ENCODE data around the gene SLC6A3. TPM values are rescaled to one million over a fixed set of nuclear protein-coding genes. Genes with fewer than 3 reads are reported as not detected.

Gene SLC6A3
- total RNA-seq, 1 donor: not detected

GRCh38 chr5:1490376-1490775, 45.1 kb upstream of the SLC6A3 start:
- H4K20me1 ChIP-seq (ENCODE audit: insufficient read depth, low read length): peaks cover 39% of the 10 kb centered on the region
- no peak for TF ChIP-seq CTCF (IDR thresholded peaks at IDR 0.05; ENCODE audit: extremely low read depth, low read depth, low read length)

GRCh38 chr5:1489754-1490153, 44.5 kb upstream of the SLC6A3 start:
- Histone ChIP-seq H3K27ac (ENCODE audit: low read depth, low read length) (peak overlapping the region; percentile 72), H4K20me1 (ENCODE audit: insufficient read depth, low read length) (peaks cover 45% of the 10 kb centered on the region), H3K4me1 (ENCODE audit: insufficient read depth, low read length) (peaks cover 9% of the 10 kb centered on the region), H3K4me2 (ENCODE audit: insufficient read depth, low read length) (peak overlapping the region; percentile 39), H2AFZ (ENCODE audit: low read length) (no peak overlapping the region), H3K79me2 (ENCODE audit: insufficient read depth, low read length) (no peaks in the 10 kb centered on the region), H3K4me3 (ENCODE audit: insufficient read depth, low read length) (no peak overlapping the region), H3K27me3 (ENCODE audit: insufficient read depth, low read length) (no peaks in the 10 kb centered on the region), H3K9me3 (ENCODE audit: low read depth, low read length) (no peaks in the 10 kb centered on the region), H3K36me3 (ENCODE audit: insufficient read depth, low read length) (peaks cover 59% of the 10 kb centered on the region)
- no peak for TF ChIP-seq CTCF (IDR thresholded peaks at IDR 0.05; ENCODE audit: extremely low read depth, low read depth, low read length)
- DNase-seq (ENCODE audit: insufficient read length, low spot score, missing footprints): no peak

More at GRCh38 chr5:1490376-1490775, 45.1 kb upstream of the SLC6A3 start:
- no peaks in the 10 kb centered on the region for H3K9me3 ChIP-seq (ENCODE audit: low read depth, low read length)
- H3K4me1 ChIP-seq (ENCODE audit: insufficient read depth, low read length): peaks cover 9% of the 10 kb centered on the region
- no peak overlapping the region for H3K4me2 ChIP-seq (ENCODE audit: insufficient read depth, low read length)
- H2AFZ ChIP-seq (ENCODE audit: low read length): no peak overlapping the region
- no peaks in the 10 kb centered on the region for H3K79me2 ChIP-seq (ENCODE audit: insufficient read depth, low read length)
- H3K36me3 ChIP-seq (ENCODE audit: insufficient read depth, low read length): peaks cover 58% of the 10 kb centered on the region
- no peak overlapping the region for H3K27ac ChIP-seq (ENCODE audit: low read depth, low read length)
- DNase-seq (ENCODE audit: insufficient read length, low spot score, missing footprints): no peak
- no peak overlapping the region for H3K4me3 ChIP-seq (ENCODE audit: insufficient read depth, low read length)
- H3K27me3 ChIP-seq (ENCODE audit: insufficient read depth, low read length): no peaks in the 10 kb centered on the region

GRCh38 chr5:1488882-1489680, 43.8 kb upstream of the SLC6A3 start:
- peaks cover 9% of the 10 kb centered on the region for H3K4me1 ChIP-seq (ENCODE audit: insufficient read depth, low read length)
- H3K79me2 ChIP-seq (ENCODE audit: insufficient read depth, low read length): no peaks in the 10 kb centered on the region
- H4K20me1 ChIP-seq (ENCODE audit: insufficient read depth, low read length): peaks cover 46% of the 10 kb centered on the region
- H2AFZ ChIP-seq (ENCODE audit: low read length): no peak overlapping the region
- DNase-seq (ENCODE audit: insufficient read length, low spot score, missing footprints): peak; percentile 100
- peak overlapping the region; percentile 72 for H3K27ac ChIP-seq (ENCODE audit: low read depth, low read length)
- no peaks in the 10 kb centered on the region for H3K9me3 ChIP-seq (ENCODE audit: low read depth, low read length)
- H3K27me3 ChIP-seq (ENCODE audit: insufficient read depth, low read length): no peaks in the 10 kb centered on the region
- TF ChIP-seq CTCF (IDR thresholded peaks at IDR 0.05; ENCODE audit: extremely low read depth, low read depth, low read length): no peak
- peak overlapping the region; percentile 39 for H3K4me2 ChIP-seq (ENCODE audit: insufficient read depth, low read length)
- H3K36me3 ChIP-seq (ENCODE audit: insufficient read depth, low read length): peaks cover 53% of the 10 kb centered on the region
- H3K4me3 ChIP-seq (ENCODE audit: insufficient read depth, low read length): no peak overlapping the region

- no peaks in the 10 kb centered on the region for H3K79me2 ChIP-seq (ENCODE audit: insufficient read depth, low read length)
- H3K9me3 ChIP-seq (ENCODE audit: low read depth, low read length): no peaks in the 10 kb centered on the region
- TF ChIP-seq CTCF (IDR thresholded peaks at IDR 0.05; ENCODE audit: extremely low read depth, low read depth, low read length): no peak
- H4K20me1 ChIP-seq (ENCODE audit: insufficient read depth, low read length): peaks cover 36% of the 10 kb centered on the region
- H3K4me3 ChIP-seq (ENCODE audit: insufficient read depth, low read length): no peak overlapping the region
- no peak overlapping the region for H3K27ac ChIP-seq (ENCODE audit: low read depth, low read length)
- DNase-seq (ENCODE audit: insufficient read length, low spot score, missing footprints): no peak
- no peak overlapping the region for H2AFZ ChIP-seq (ENCODE audit: low read length)
- no peaks in the 10 kb centered on the region for H3K27me3 ChIP-seq (ENCODE audit: insufficient read depth, low read length)
- H3K4me2 ChIP-seq (ENCODE audit: insufficient read depth, low read length): no peak overlapping the region
- H3K36me3 ChIP-seq (ENCODE audit: insufficient read depth, low read length): peaks cover 54% of the 10 kb centered on the region
- peaks cover 9% of the 10 kb centered on the region for H3K4me1 ChIP-seq (ENCODE audit: insufficient read depth, low read length)
These were observed 42.0 kb upstream of the SLC6A3 start for GRCh38 chr5:1487079-1487764.
